Astrocyte (in vitro differentiated cells and primary cell): ENCODE data around the gene SLC35F2. TPM values are rescaled to one million over a fixed set of nuclear protein-coding genes. Genes with fewer than 3 reads are reported as not detected.

Experiments
- DNase-seq: peaks from one replicate; pipeline ENCODE4 v3.0.0-alpha.2; 2010; ENCODE audit warnings: low read depth
- FAIRE-seq: peaks from 2 replicates; lab custom pipeline; 2011; peaks lifted over from hg19 to GRCh38; lab: Jason Lieb, UNC
- H2AFZ ChIP-seq: 2 replicates; pipeline ENCODE4 v1.6.0; 2012; ENCODE audit warnings: low read depth, low read length, inconsistent platforms
- H3K27ac ChIP-seq: 2 replicates; pipeline ENCODE4 v1.5.1; 2011; ENCODE audit warnings: low read depth, low read length, inconsistent platforms
- H3K27me3 ChIP-seq: 2 replicates; pipeline ENCODE4 v1.6.0; 2011; ENCODE audit warnings: low read length, inconsistent platforms; ENCODE audit not compliant: insufficient read depth
- H3K36me3 ChIP-seq: 2 replicates; pipeline ENCODE4 v1.5.1; 2011; ENCODE audit warnings: low read length, inconsistent platforms; ENCODE audit not compliant: insufficient read depth
- H3K4me1 ChIP-seq: 2 replicates; pipeline ENCODE4 v1.5.1; 2011; ENCODE audit warnings: low read length, inconsistent platforms; ENCODE audit not compliant: insufficient read depth
- H3K4me2 ChIP-seq: 2 replicates; pipeline ENCODE4 v1.6.0; 2012; ENCODE audit warnings: low read length, inconsistent platforms
- H3K4me3 ChIP-seq: 2 replicates; pipeline ENCODE4 v1.5.1; 2011; ENCODE audit warnings: low read depth, mild to moderate bottlenecking, low read length, inconsistent platforms; ENCODE audit not compliant: insufficient read depth
- H3K79me2 ChIP-seq: 2 replicates; pipeline ENCODE4 v1.6.0; 2012; ENCODE audit warnings: mild to moderate bottlenecking, low read length, inconsistent platforms; ENCODE audit not compliant: insufficient read depth
- H3K9ac ChIP-seq: 2 replicates; pipeline ENCODE4 v1.6.0; 2012; ENCODE audit warnings: mild to moderate bottlenecking, low read length, inconsistent platforms
- H3K9me3 ChIP-seq: 2 replicates; pipeline ENCODE4 v1.5.1; 2012; ENCODE audit warnings: low read depth, mild to moderate bottlenecking, low read length, inconsistent platforms; ENCODE audit not compliant: insufficient read depth
- H4K20me1 ChIP-seq: 2 replicates; pipeline ENCODE4 v1.6.0; 2012; ENCODE audit warnings: low read length, inconsistent platforms; ENCODE audit not compliant: insufficient read depth
- H3K27ac Mint-ChIP-seq: one replicate; pipeline ENCODE4 v1.8.0; 2021; ENCODE audit warnings: mild to moderate bottlenecking, mixed read lengths; ENCODE audit not compliant: unreplicated experiment
- H3K27me3 Mint-ChIP-seq: one replicate; pipeline ENCODE4 v1.8.0; 2021; ENCODE audit warnings: low read depth, mixed read lengths; ENCODE audit not compliant: unreplicated experiment
- H3K36me3 Mint-ChIP-seq: one replicate; pipeline ENCODE4 v1.8.0; 2021; ENCODE audit warnings: low read depth, mixed read lengths; ENCODE audit not compliant: unreplicated experiment
- H3K4me1 Mint-ChIP-seq: one replicate; pipeline ENCODE4 v1.8.0; 2021; ENCODE audit warnings: low read depth, mixed read lengths; ENCODE audit not compliant: unreplicated experiment
- H3K4me3 Mint-ChIP-seq: one replicate; pipeline ENCODE4 v1.8.0; 2021; ENCODE audit warnings: mild to moderate bottlenecking, moderate library complexity, mixed read lengths; ENCODE audit not compliant: unreplicated experiment
- H3K9me3 Mint-ChIP-seq: one replicate; pipeline ENCODE4 v1.8.0; 2021; ENCODE audit warnings: mild to moderate bottlenecking, mixed read lengths; ENCODE audit not compliant: unreplicated experiment
- CTCF ChIP-seq: IDR thresholded peaks from 2 replicates; pipeline ENCODE4 v1.5.1; 2011; ENCODE audit warnings: low read depth, mild to moderate bottlenecking, inconsistent platforms, low read length, moderate library complexity; ENCODE audit not compliant: insufficient read depth
- EZH2 ChIP-seq: IDR thresholded peaks from 2 replicates; pipeline ENCODE4 v1.6.1; 2012; ENCODE audit warnings: mild to moderate bottlenecking, low read length, inconsistent platforms; ENCODE audit not compliant: insufficient read depth
- total RNA-seq: library from RNA; stranded (reverse); gene quantifications from 2 replicates; pipeline ENCODE4 v1.2.1, GENCODE V29; 2021

SLC35F2 gene
- total RNA-seq, 1 donor from 2014 or later: 52.5 TPM

- Histone ChIP-seq H3K9me3 (no peaks in the 10 kb centered on the region), H3K27ac (no peak overlapping the region), H3K4me1 (peaks cover 4% of the 10 kb centered on the region), H3K4me2 (no peak overlapping the region), H3K36me3 (no peaks in the 10 kb centered on the region), H3K4me3 (no peak overlapping the region), H3K79me2 (no peaks in the 10 kb centered on the region), H2AFZ (no peak overlapping the region), H3K9ac (no peak overlapping the region), H3K27me3 (no peaks in the 10 kb centered on the region), H4K20me1 (no peaks in the 10 kb centered on the region)
- no peak for FAIRE-seq
- Mint-ChIP-seq H3K27ac (no peak overlapping the region), H3K4me1 (peaks cover 5% of the 10 kb centered on the region), H3K36me3 (peaks cover 11% of the 10 kb centered on the region), H3K4me3 (no peak overlapping the region), H3K27me3 (no peaks in the 10 kb centered on the region), H3K9me3 (no peaks in the 10 kb centered on the region)
- TF ChIP-seq CTCF (no peak), EZH2 (no peak)
- no peak for DNase-seq
Measured at GRCh38 chr11:107787733-107788132, 70.9 kb downstream of the SLC35F2 start.

- peak; percentile 58 for DNase-seq
- Histone ChIP-seq H3K79me2 (no peaks in the 10 kb centered on the region), H3K27me3 (no peaks in the 10 kb centered on the region), H3K4me3 (no peak overlapping the region), H3K27ac (no peak overlapping the region), H3K4me1 (peaks cover 4% of the 10 kb centered on the region), H3K36me3 (no peaks in the 10 kb centered on the region), H4K20me1 (no peaks in the 10 kb centered on the region), H3K9me3 (no peaks in the 10 kb centered on the region), H3K9ac (no peak overlapping the region), H2AFZ (no peak overlapping the region), H3K4me2 (no peak overlapping the region)
- Mint-ChIP-seq H3K36me3 (peaks cover 6% of the 10 kb centered on the region), H3K27ac (no peak overlapping the region), H3K9me3 (no peaks in the 10 kb centered on the region), H3K27me3 (no peaks in the 10 kb centered on the region), H3K4me3 (no peak overlapping the region), H3K4me1 (peaks cover 5% of the 10 kb centered on the region)
- FAIRE-seq: no peak
- TF ChIP-seq EZH2: no peak
- no peak for TF ChIP-seq CTCF
Measured at GRCh38 chr11:107785401-107785800, 73.2 kb downstream of the SLC35F2 start.

- Mint-ChIP-seq H3K36me3 (no peaks in the 10 kb centered on the region), H3K4me3 (no peak overlapping the region), H3K9me3 (no peaks in the 10 kb centered on the region), H3K27ac (no peak overlapping the region), H3K4me1 (peaks cover 5% of the 10 kb centered on the region), H3K27me3 (no peaks in the 10 kb centered on the region)
- Histone ChIP-seq H4K20me1 (no peaks in the 10 kb centered on the region), H3K79me2 (no peaks in the 10 kb centered on the region), H3K27ac (no peak overlapping the region), H3K9me3 (no peaks in the 10 kb centered on the region), H3K4me3 (no peak overlapping the region), H3K36me3 (no peaks in the 10 kb centered on the region), H2AFZ (no peak overlapping the region), H3K4me2 (no peak overlapping the region), H3K9ac (no peak overlapping the region), H3K27me3 (no peaks in the 10 kb centered on the region), H3K4me1 (peaks cover 4% of the 10 kb centered on the region)
- DNase-seq (peak; percentile 53), FAIRE-seq (no peak)
- TF ChIP-seq CTCF: no peak
- TF ChIP-seq EZH2: no peak
Measured at GRCh38 chr11:107783121-107783520, 75.5 kb downstream of the SLC35F2 start.
